ENCODE measurements around the gene COL25A1. TPM values are rescaled to one million over a fixed set of nuclear protein-coding genes. Genes with fewer than 3 reads are reported as not detected.

The COL25A1 gene
- total and polyA plus RNA-seq, 2 donors (not counting 3 experiments of a cell fraction or from before 2014, with no cell fraction given), result 0.21 to 3.5 TPM

- Histone ChIP-seq H3K79me2 (ENCODE audit: control insufficient read depth, insufficient read depth, low read length) (no peaks in the 10 kb centered on the region), H3K4me3 (replicated peaks in 1 of 3; ENCODE audit: insufficient read depth in 1 of 3, low read depth in 1 of 3, low read length in 3 of 3) (no peak overlapping the region), H3K9me3 (replicated peaks; ENCODE audit: control insufficient read depth, insufficient read depth, low read length) (no peaks in the 10 kb centered on the region), H3K9ac (replicated peaks; ENCODE audit: extremely low read depth, insufficient read depth, low read length) (no peak overlapping the region), H3K9me1 (replicated peaks; ENCODE audit: control insufficient read depth, extremely low read depth, insufficient read depth, low read length) (no peaks in the 10 kb centered on the region), H3K27me3 (ENCODE audit: control insufficient read depth in 2 of 2, insufficient read depth in 2 of 2, low read length in 2 of 2) (peaks cover 0 to 2% of the 10 kb centered on the region in 2 experiments), H3K4me1 (ENCODE audit: control insufficient read depth, extremely low read depth, insufficient read depth, low read length) (no peaks in the 10 kb centered on the region), H3K36me3 (ENCODE audit: control insufficient read depth in 2 of 2, extremely low read depth in 1 of 2, insufficient read depth in 2 of 2, low read length in 2 of 2) (no peaks in the 10 kb centered on the region), H3K4me2 (ENCODE audit: insufficient read depth, low read length) (no peak overlapping the region), H3K27ac (ENCODE audit: insufficient read depth, low read depth, low read length) (no peak overlapping the region), H4K20me1 (replicated peaks; ENCODE audit: control insufficient read depth, extremely low read depth, insufficient read depth, low read length) (no peaks in the 10 kb centered on the region), H2AFZ (ENCODE audit: low read depth, low read length) (no peak overlapping the region)
- intact Hi-C loops (cut with micrococcal nuclease) (loop anchor here (1.0 kb wide), 1 partner anchor 482 kb away; no protein-coding TSS in a partner anchor), dilution Hi-C loops (cut with MboI; ENCODE audit: extremely low pct_ligation_motif_present, low sequenced_read_pairs) (no loop called here)
- DNase-seq (ENCODE audit: low read depth, low spot score) (peak; percentile 13), FAIRE-seq (peak; percentile 52)
- CTCF ChIA-PET, result interaction anchor here (0.6 to 2.1 kb wide), 18 partner anchors 11 to 608 kb away, joined by 3 to 13 read pairs (median 4); no protein-coding TSS in a partner anchor
- POLR2A ChIA-PET, result no interaction called here
- peak; percentile 27 to 37 for TF ChIP-seq CTCF (IDR thresholded peaks at IDR 0.05; ENCODE audit: extremely low read depth in 1 of 2, insufficient read depth in 1 of 2, low read depth in 1 of 2, low read length in 2 of 2)
- no peak for TF ChIP-seq GATA2 (IDR thresholded peaks at IDR 0.05; ENCODE audit: insufficient read depth, insufficient read length, low read depth, low read length)
- no TSS peak for BruUV-seq (replicated peaks)
Observed at GRCh38 chr4:109315818-109316217, 13.4 kb upstream of the COL25A1 start.

- Histone ChIP-seq H2AFZ (ENCODE audit: low read depth, low read length) (no peak overlapping the region), H3K4me3 (replicated peaks in 1 of 3; ENCODE audit: insufficient read depth in 1 of 3, low read depth in 1 of 3, low read length in 3 of 3) (no peak overlapping the region), H4K20me1 (replicated peaks; ENCODE audit: control insufficient read depth, extremely low read depth, insufficient read depth, low read length) (no peaks in the 10 kb centered on the region), H3K9me1 (replicated peaks; ENCODE audit: control insufficient read depth, extremely low read depth, insufficient read depth, low read length) (no peaks in the 10 kb centered on the region), H3K4me2 (ENCODE audit: insufficient read depth, low read length) (no peak overlapping the region), H3K27ac (ENCODE audit: insufficient read depth, low read depth, low read length) (no peak overlapping the region), H3K36me3 (ENCODE audit: control insufficient read depth in 2 of 2, extremely low read depth in 1 of 2, insufficient read depth in 2 of 2, low read length in 2 of 2) (no peaks in the 10 kb centered on the region), H3K9ac (replicated peaks; ENCODE audit: extremely low read depth, insufficient read depth, low read length) (no peak overlapping the region), H3K9me3 (replicated peaks; ENCODE audit: control insufficient read depth, insufficient read depth, low read length) (no peaks in the 10 kb centered on the region), H3K27me3 (ENCODE audit: control insufficient read depth in 2 of 2, insufficient read depth in 2 of 2, low read length in 2 of 2) (peaks cover 0 to 2% of the 10 kb centered on the region in 2 experiments), H3K4me1 (ENCODE audit: control insufficient read depth, extremely low read depth, insufficient read depth, low read length) (no peaks in the 10 kb centered on the region), H3K79me2 (ENCODE audit: control insufficient read depth, insufficient read depth, low read length) (no peaks in the 10 kb centered on the region)
- BruUV-seq (replicated peaks), result no TSS peak
- CTCF ChIA-PET, result interaction anchor here (0.6 to 2.1 kb wide), 17 partner anchors 11 to 608 kb away, joined by 3 to 13 read pairs (median 5); no protein-coding TSS in a partner anchor
- DNase-seq (ENCODE audit: low read depth, low spot score) (no peak), FAIRE-seq (no peak)
- TF ChIP-seq MAX (IDR thresholded peaks at IDR 0.05; ENCODE audit: insufficient read depth, insufficient read length), result no peak
- no peak for TF ChIP-seq CTCF (IDR thresholded peaks at IDR 0.05; ENCODE audit: extremely low read depth in 1 of 2, insufficient read depth in 1 of 2, low read depth in 1 of 2, low read length in 2 of 2)
- TF ChIP-seq MYC (IDR thresholded peaks at IDR 0.05; ENCODE audit: low read depth, low read length), result no peak
- TF ChIP-seq POLR2AphosphoS5 (IDR thresholded peaks at IDR 0.05; ENCODE audit: insufficient read depth, low read depth, low read length), result no peak
- TF ChIP-seq POLR2A (IDR thresholded peaks at IDR 0.05; ENCODE audit: low read depth, low read length), result no peak
- TF ChIP-seq EZH2 (IDR thresholded peaks at IDR 0.05; ENCODE audit: borderline replicate concordance, low read depth, low read length, severe bottlenecking), result no peak
- TF ChIP-seq FOS (IDR thresholded peaks at IDR 0.05; ENCODE audit: borderline replicate concordance, insufficient read depth, low read length), result no peak
- POLR2A ChIA-PET, result no interaction called here
- dilution Hi-C loops (cut with MboI; ENCODE audit: extremely low pct_ligation_motif_present, low sequenced_read_pairs) (no loop called here), intact Hi-C loops (cut with micrococcal nuclease) (no loop called here)
Observed at GRCh38 chr4:109315341-109315740, 12.9 kb upstream of the COL25A1 start.
